Measurements from ENCODE around the gene NKIRAS1.

The NKIRAS1 gene

GRCh38 chr3:23864931-23865330, 51.9 kb downstream of the NKIRAS1 start:
- Histone ChIP-seq H3K27me3 (ENCODE audit: insufficient read depth, poor library complexity, severe bottlenecking) (no peaks in the 10 kb centered on the region), H3K4me3 (replicated peaks; ENCODE audit: insufficient read depth, low read length) (no peak overlapping the region), H3K27ac (replicated peaks) (no peak overlapping the region)
- DNase-seq (ENCODE audit: low read depth in 1 of 2, low spot score in 1 of 2) = no peak
- TF ChIP-seq CTCF (IDR thresholded peaks at IDR 0.05; ENCODE audit: insufficient read depth, low read length) (no peak), REST (IDR thresholded peaks at IDR 0.05; ENCODE audit: insufficient replicate concordance, low read depth) (no peak), SPI1 (IDR thresholded peaks at IDR 0.05; ENCODE audit: borderline replicate concordance, low read depth) (no peak), GABPA (IDR thresholded peaks at IDR 0.05; ENCODE audit: low read depth) (no peak), POLR2AphosphoS5 (IDR thresholded peaks at IDR 0.05; ENCODE audit: low read depth) (no peak)

- TF ChIP-seq GABPA (IDR thresholded peaks at IDR 0.05; ENCODE audit: low read depth) = no peak
- TF ChIP-seq SPI1 (IDR thresholded peaks at IDR 0.05; ENCODE audit: borderline replicate concordance, low read depth) = no peak
- TF ChIP-seq REST (IDR thresholded peaks at IDR 0.05; ENCODE audit: insufficient replicate concordance, low read depth) = no peak
- TF ChIP-seq POLR2AphosphoS5 (IDR thresholded peaks at IDR 0.05; ENCODE audit: low read depth) = no peak
- TF ChIP-seq CTCF (IDR thresholded peaks at IDR 0.05; ENCODE audit: insufficient read depth, low read length) = no peak
- no peak for DNase-seq (ENCODE audit: low read depth in 1 of 2, low spot score in 1 of 2)
- Histone ChIP-seq H3K4me3 (replicated peaks; ENCODE audit: insufficient read depth, low read length) (no peak overlapping the region), H3K27ac (replicated peaks) (no peak overlapping the region), H3K27me3 (ENCODE audit: insufficient read depth, poor library complexity, severe bottlenecking) (no peaks in the 10 kb centered on the region)
Measured at GRCh38 chr3:23863060-23863459, 53.7 kb downstream of the NKIRAS1 start.

GRCh38 chr3:23861689-23862088, 55.1 kb downstream of the NKIRAS1 start:
- DNase-seq (ENCODE audit: low read depth in 1 of 2, low spot score in 1 of 2) = no peak
- no peak overlapping the region for H3K27ac ChIP-seq (replicated peaks)
- no peaks in the 10 kb centered on the region for H3K27me3 ChIP-seq (ENCODE audit: insufficient read depth, poor library complexity, severe bottlenecking)
- H3K4me3 ChIP-seq (replicated peaks; ENCODE audit: insufficient read depth, low read length) = no peak overlapping the region
- no peak for TF ChIP-seq REST (IDR thresholded peaks at IDR 0.05; ENCODE audit: insufficient replicate concordance, low read depth)
